Stimulated activated memory B cell treated with anti-CD40 and anti-IgM and Interleukin-4, amounts not matched to agents 10 μg/mL and 1 μg/mL and 100 μg/mL, for 72 hours (primary cell): ENCODE data around the gene MBP.

ENCODE experiments used
- ATAC-seq: fragments of 150-1000 bp; cut with Tn5 transposase; 2 replicates; pipeline ENCODE4 v1.10.0; 2021
- H3K27ac Mint-ChIP-seq: one replicate; pipeline ENCODE4 v1.8.0; 2022; ENCODE audit warnings: mild to moderate bottlenecking, mixed read lengths
- H3K27me3 Mint-ChIP-seq: one replicate; pipeline ENCODE4 v1.8.0; 2022; ENCODE audit warnings: mixed read lengths
- H3K36me3 Mint-ChIP-seq: one replicate; pipeline ENCODE4 v1.8.0; 2022; ENCODE audit warnings: mixed read lengths
- H3K4me1 Mint-ChIP-seq: one replicate; pipeline ENCODE4 v1.8.0; 2022; ENCODE audit warnings: mixed read lengths
- H3K4me3 Mint-ChIP-seq: one replicate; pipeline ENCODE4 v1.8.0; 2022; ENCODE audit warnings: mild to moderate bottlenecking, moderate library complexity, mixed read lengths
- H3K9me3 Mint-ChIP-seq: one replicate; pipeline ENCODE4 v1.8.0; 2022; ENCODE audit warnings: mixed read lengths

Gene MBP

GRCh38 chr18:77132369-77133050 lies at the start of gene MBP:
MBP (minus strand) TSS chr18:77132783; CDS start chr18:77105261, 27,522 bp downstream.
- peak within 1 kb of the TSS; percentile 97 for H3K4me3 Mint-ChIP-seq
- peaks cover 51% of the 10 kb centered on the region for H3K4me1 Mint-ChIP-seq
- no peaks in the 10 kb centered on the region for H3K27me3 Mint-ChIP-seq
- peaks cover 31% of the 10 kb centered on the region for H3K36me3 Mint-ChIP-seq
- peak within 1 kb of the TSS; percentile 93 for H3K27ac Mint-ChIP-seq
- no peaks in the 10 kb centered on the region for H3K9me3 Mint-ChIP-seq
- ATAC-seq: peak; percentile 76

GRCh38 chr18:77181950-77182707 lies 49.5 kb upstream of the MBP start:
- Mint-ChIP-seq H3K27me3 (no peaks in the 10 kb centered on the region), H3K27ac (no peak overlapping the region), H3K4me1 (no peaks in the 10 kb centered on the region), H3K9me3 (peaks cover 3% of the 10 kb centered on the region), H3K4me3 (no peak overlapping the region), H3K36me3 (no peaks in the 10 kb centered on the region)
- no peak for ATAC-seq

GRCh38 chr18:77178559-77178958 lies 46.0 kb upstream of the MBP start:
- H3K9me3 Mint-ChIP-seq: peaks cover 8% of the 10 kb centered on the region
- no peaks in the 10 kb centered on the region for H3K36me3 Mint-ChIP-seq
- no peaks in the 10 kb centered on the region for H3K4me1 Mint-ChIP-seq
- H3K4me3 Mint-ChIP-seq: no peak overlapping the region
- no peak for ATAC-seq
- no peak overlapping the region for H3K27ac Mint-ChIP-seq
- no peaks in the 10 kb centered on the region for H3K27me3 Mint-ChIP-seq

GRCh38 chr18:77177009-77177408 lies 44.4 kb upstream of the MBP start:
- H3K4me3 Mint-ChIP-seq: no peak overlapping the region
- H3K27ac Mint-ChIP-seq: no peak overlapping the region
- ATAC-seq: no peak
- H3K36me3 Mint-ChIP-seq: no peaks in the 10 kb centered on the region
- peaks cover 8% of the 10 kb centered on the region for H3K9me3 Mint-ChIP-seq
- no peaks in the 10 kb centered on the region for H3K27me3 Mint-ChIP-seq
- H3K4me1 Mint-ChIP-seq: no peaks in the 10 kb centered on the region

- H3K9me3 Mint-ChIP-seq: peaks cover 8% of the 10 kb centered on the region
- ATAC-seq: no peak
- H3K4me1 Mint-ChIP-seq: no peaks in the 10 kb centered on the region
- H3K27me3 Mint-ChIP-seq: no peaks in the 10 kb centered on the region
- no peak overlapping the region for H3K27ac Mint-ChIP-seq
- H3K4me3 Mint-ChIP-seq: no peak overlapping the region
- no peaks in the 10 kb centered on the region for H3K36me3 Mint-ChIP-seq
Observed at GRCh38 chr18:77173275-77174030, 40.9 kb upstream of the MBP start.

- H3K4me3 Mint-ChIP-seq: no peak overlapping the region
- ATAC-seq: no peak
- peaks cover 5% of the 10 kb centered on the region for H3K9me3 Mint-ChIP-seq
- no peaks in the 10 kb centered on the region for H3K36me3 Mint-ChIP-seq
- peaks cover 6% of the 10 kb centered on the region for H3K27me3 Mint-ChIP-seq
- no peaks in the 10 kb centered on the region for H3K4me1 Mint-ChIP-seq
- no peak overlapping the region for H3K27ac Mint-ChIP-seq
Observed at GRCh38 chr18:77170890-77171410, 38.4 kb upstream of the MBP start.

GRCh38 chr18:77168811-77169311 lies 36.3 kb upstream of the MBP start:
- H3K9me3 Mint-ChIP-seq: no peaks in the 10 kb centered on the region
- peaks cover 26% of the 10 kb centered on the region for H3K27me3 Mint-ChIP-seq
- H3K27ac Mint-ChIP-seq: no peak overlapping the region
- no peaks in the 10 kb centered on the region for H3K4me1 Mint-ChIP-seq
- H3K36me3 Mint-ChIP-seq: no peaks in the 10 kb centered on the region
- H3K4me3 Mint-ChIP-seq: no peak overlapping the region
- no peak for ATAC-seq

GRCh38 chr18:77167251-77167650 lies 34.7 kb upstream of the MBP start:
- Mint-ChIP-seq H3K36me3 (no peaks in the 10 kb centered on the region), H3K9me3 (no peaks in the 10 kb centered on the region), H3K4me3 (no peak overlapping the region), H3K27ac (no peak overlapping the region), H3K27me3 (peaks cover 38% of the 10 kb centered on the region), H3K4me1 (peaks cover 7% of the 10 kb centered on the region)
- no peak for ATAC-seq

GRCh38 chr18:77166523-77166922 lies 33.9 kb upstream of the MBP start:
- Mint-ChIP-seq H3K27me3 (peaks cover 38% of the 10 kb centered on the region), H3K27ac (no peak overlapping the region), H3K4me3 (no peak overlapping the region), H3K4me1 (peaks cover 10% of the 10 kb centered on the region), H3K9me3 (no peaks in the 10 kb centered on the region), H3K36me3 (no peaks in the 10 kb centered on the region)
- ATAC-seq: peak; percentile 42

GRCh38 chr18:77165503-77166188 lies 33.1 kb upstream of the MBP start:
- Mint-ChIP-seq H3K4me3 (no peak overlapping the region), H3K36me3 (no peaks in the 10 kb centered on the region)
- peak; percentile 18 for ATAC-seq

GRCh38 chr18:77164763-77165485 lies 32.3 kb upstream of the MBP start:
- no peak overlapping the region for H3K27ac Mint-ChIP-seq
- H3K4me1 Mint-ChIP-seq: peaks cover 23% of the 10 kb centered on the region
- peaks cover 38% of the 10 kb centered on the region for H3K27me3 Mint-ChIP-seq
- no peak overlapping the region for H3K4me3 Mint-ChIP-seq
- ATAC-seq: peak; percentile 3
- H3K36me3 Mint-ChIP-seq: no peaks in the 10 kb centered on the region
- no peaks in the 10 kb centered on the region for H3K9me3 Mint-ChIP-seq

More at GRCh38 chr18:77165503-77166188, 33.1 kb upstream of the MBP start:
- Mint-ChIP-seq H3K4me1 (peaks cover 16% of the 10 kb centered on the region), H3K27me3 (peaks cover 38% of the 10 kb centered on the region), H3K9me3 (no peaks in the 10 kb centered on the region), H3K27ac (no peak overlapping the region)

GRCh38 chr18:77164026-77164425 lies 31.4 kb upstream of the MBP start:
- Mint-ChIP-seq H3K36me3 (no peaks in the 10 kb centered on the region), H3K27me3 (peaks cover 38% of the 10 kb centered on the region), H3K4me3 (no peak overlapping the region), H3K27ac (no peak overlapping the region), H3K9me3 (no peaks in the 10 kb centered on the region), H3K4me1 (peaks cover 25% of the 10 kb centered on the region)
- no peak for ATAC-seq

- Mint-ChIP-seq H3K36me3 (no peaks in the 10 kb centered on the region), H3K27ac (peak overlapping the region; percentile 2), H3K27me3 (peaks cover 38% of the 10 kb centered on the region), H3K4me1 (peaks cover 28% of the 10 kb centered on the region), H3K4me3 (no peak overlapping the region), H3K9me3 (no peaks in the 10 kb centered on the region)
- no peak for ATAC-seq
Observed at GRCh38 chr18:77162580-77162979, 30.0 kb upstream of the MBP start.

GRCh38 chr18:77161961-77162360 lies 29.4 kb upstream of the MBP start:
- H3K27me3 Mint-ChIP-seq: peaks cover 44% of the 10 kb centered on the region
- no peak for ATAC-seq
- no peaks in the 10 kb centered on the region for H3K9me3 Mint-ChIP-seq
- peaks cover 34% of the 10 kb centered on the region for H3K4me1 Mint-ChIP-seq
- no peaks in the 10 kb centered on the region for H3K36me3 Mint-ChIP-seq
- no peak overlapping the region for H3K27ac Mint-ChIP-seq
- no peak overlapping the region for H3K4me3 Mint-ChIP-seq
